ENCODE results near the gene BBC3.
"Not testable (repeated sequence)": the region's sequence is repeated elsewhere in the genome, so short reads cannot be mapped to it uniquely, and the experiment has no call there.

Gene BBC3

GRCh38 chr19:47256693-47257410 lies 25.9 kb upstream of the BBC3 start:
- TF ChIP-seq CTCF (IDR thresholded peaks at IDR 0.05) (no peak), ZFX (IDR thresholded peaks at IDR 0.05; ENCODE audit: borderline replicate concordance) (no peak)
- peak overlapping the region; percentile 95 for H3K27ac ChIP-seq

GRCh38 chr19:47255879-47256692 lies 25.1 kb upstream of the BBC3 start, which contains the start of gene CCDC9:
CCDC9 (plus strand) TSS chr19:47256525; CDS start chr19:47258401, 1,876 bp downstream.
- TF ChIP-seq ZFX (IDR thresholded peaks at IDR 0.05; ENCODE audit: borderline replicate concordance) (no peak), CTCF (IDR thresholded peaks at IDR 0.05) (no peak)
- peak within 1 kb of the TSS; percentile 95 for H3K27ac ChIP-seq

GRCh38 chr19:47253970-47254369 lies 23.0 kb upstream of the BBC3 start:
- no peak for TF ChIP-seq CTCF (IDR thresholded peaks at IDR 0.05)
- no peak for TF ChIP-seq ZFX (IDR thresholded peaks at IDR 0.05; ENCODE audit: borderline replicate concordance)
- H3K27ac ChIP-seq: no peak overlapping the region

- TF ChIP-seq ZFX (IDR thresholded peaks at IDR 0.05; ENCODE audit: borderline replicate concordance) (no peak), CTCF (IDR thresholded peaks at IDR 0.05) (no peak)
- no peak overlapping the region for H3K27ac ChIP-seq
Observed at GRCh38 chr19:47253467-47253881, 22.5 kb upstream of the BBC3 start.

GRCh38 chr19:47253016-47253415 lies 22.0 kb upstream of the BBC3 start:
- not testable (repeated sequence) for H3K27ac ChIP-seq

- no peak overlapping the region for H3K27ac ChIP-seq
- no peak for TF ChIP-seq ZFX (IDR thresholded peaks at IDR 0.05; ENCODE audit: borderline replicate concordance)
- peak; percentile 98 for TF ChIP-seq CTCF (IDR thresholded peaks at IDR 0.05)
Observed at GRCh38 chr19:47247308-47247990, 16.4 kb upstream of the BBC3 start.

GRCh38 chr19:47243776-47244547 lies 13.0 kb upstream of the BBC3 start:
- H3K27ac ChIP-seq: peak overlapping the region; percentile 85
- TF ChIP-seq ZFX (IDR thresholded peaks at IDR 0.05; ENCODE audit: borderline replicate concordance) (no peak), CTCF (IDR thresholded peaks at IDR 0.05) (peak; percentile 97)

Measured in 22Rv1 (cell line).